Measurements from ENCODE around the gene ELF1.
"Not testable (repeated sequence)": the region's sequence is repeated elsewhere in the genome, so short reads cannot be mapped to it uniquely, and the experiment has no call there.

ELF1 gene

GRCh38 chr13:40941581-40941980, 77.5 kb downstream of the ELF1 start:
- no peak for DNase-seq (ENCODE audit: low read depth in 1 of 2, low spot score in 1 of 2)

DNA sequence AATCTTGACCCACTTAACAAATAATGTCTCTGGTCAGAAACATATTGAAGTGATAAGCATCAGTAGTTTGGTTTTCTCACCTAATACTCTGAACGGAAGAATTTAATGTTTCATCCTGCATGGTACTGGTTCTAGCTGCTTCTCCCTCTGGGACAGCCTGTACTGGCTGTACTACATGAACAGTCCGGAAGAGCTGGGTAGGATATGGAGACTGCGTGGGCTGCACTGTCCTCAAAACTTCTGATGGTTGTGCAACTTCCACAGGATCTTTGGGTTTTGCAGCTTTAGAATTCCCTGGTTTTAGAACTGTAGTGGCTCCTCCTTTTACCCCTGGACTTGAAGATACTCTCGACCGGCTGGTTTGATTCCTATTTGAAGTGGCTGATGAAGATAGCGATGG, 78.3 kb downstream of the ELF1 start:
- DNase-seq (ENCODE audit: low read depth in 1 of 2, low spot score in 1 of 2): no peak

- no peak for DNase-seq (ENCODE audit: low read depth in 1 of 2, low spot score in 1 of 2)
These were observed 85.5 kb downstream of the ELF1 start for GRCh38 chr13:40933508-40934204.

- DNase-seq (ENCODE audit: low read depth in 1 of 2, low spot score in 1 of 2): no peak
These were observed 86.9 kb downstream of the ELF1 start for GRCh38 chr13:40932252-40932651.

DNA sequence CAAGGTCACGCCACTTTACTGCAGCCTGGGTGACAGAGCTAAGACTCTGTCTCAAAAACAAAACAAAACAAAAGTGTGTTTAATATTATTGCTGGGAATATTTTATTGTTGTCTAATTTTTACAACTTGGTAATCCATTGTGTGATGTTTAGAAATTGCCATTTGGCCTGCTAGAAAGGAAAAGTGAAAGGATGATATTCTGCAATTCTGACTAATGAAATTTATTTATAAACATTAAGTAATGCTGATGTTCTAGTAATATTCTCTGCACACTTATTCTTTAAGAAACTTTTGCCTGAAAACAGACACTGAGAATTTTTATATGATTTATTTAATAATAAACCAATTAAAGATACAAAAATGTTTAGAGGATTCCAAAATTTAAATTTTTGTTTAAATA, 87.4 kb downstream of the ELF1 start:
- DNase-seq (ENCODE audit: low read depth in 1 of 2, low spot score in 1 of 2): no peak

DNA sequence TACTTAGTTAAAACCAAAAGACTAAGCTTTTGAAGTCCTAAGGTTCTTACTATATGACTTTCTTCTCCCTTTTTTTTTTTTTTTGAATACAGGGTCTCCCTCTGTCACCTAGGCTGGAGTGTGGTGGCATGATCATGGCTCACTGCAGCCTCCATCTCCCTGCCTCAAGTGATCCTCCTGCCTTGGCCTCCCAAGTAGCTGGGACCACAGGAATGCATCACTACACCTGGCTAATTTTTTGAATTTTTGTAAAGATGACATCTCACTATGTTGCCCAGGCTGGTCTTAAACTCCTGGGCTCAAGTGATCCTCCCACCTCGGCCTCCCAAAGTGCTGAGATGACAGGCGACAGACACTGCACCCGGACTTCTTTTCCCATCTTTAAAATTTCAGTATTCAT, 89.2 kb downstream of the ELF1 start:
- DNase-seq (ENCODE audit: low read depth in 1 of 2, low spot score in 1 of 2): not testable (repeated sequence)

- no peak for DNase-seq (ENCODE audit: low read depth in 1 of 2, low spot score in 1 of 2)
These were observed 90.1 kb downstream of the ELF1 start for GRCh38 chr13:40928980-40929379.

DNA sequence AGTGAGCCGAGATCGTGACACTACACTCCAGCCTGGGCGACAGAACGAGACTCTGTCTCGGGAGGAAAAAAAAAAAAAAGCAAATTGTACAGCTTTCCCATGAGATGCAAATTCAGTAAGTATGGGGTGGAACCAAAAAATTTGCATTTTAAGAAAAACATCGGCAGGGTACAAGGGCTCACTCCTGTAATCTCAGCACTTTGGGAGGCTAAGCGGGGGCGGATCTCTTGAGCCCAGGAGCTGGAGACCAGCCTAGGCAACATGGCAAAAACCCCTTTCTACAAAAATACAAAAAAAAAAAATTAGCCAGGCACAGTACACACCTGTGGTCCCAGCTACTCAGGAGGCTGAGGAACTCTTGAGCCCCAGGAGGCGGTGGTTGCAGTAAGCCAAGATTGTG, 91.2 kb downstream of the ELF1 start:
- no peak for DNase-seq (ENCODE audit: low read depth in 1 of 2, low spot score in 1 of 2)

DNA sequence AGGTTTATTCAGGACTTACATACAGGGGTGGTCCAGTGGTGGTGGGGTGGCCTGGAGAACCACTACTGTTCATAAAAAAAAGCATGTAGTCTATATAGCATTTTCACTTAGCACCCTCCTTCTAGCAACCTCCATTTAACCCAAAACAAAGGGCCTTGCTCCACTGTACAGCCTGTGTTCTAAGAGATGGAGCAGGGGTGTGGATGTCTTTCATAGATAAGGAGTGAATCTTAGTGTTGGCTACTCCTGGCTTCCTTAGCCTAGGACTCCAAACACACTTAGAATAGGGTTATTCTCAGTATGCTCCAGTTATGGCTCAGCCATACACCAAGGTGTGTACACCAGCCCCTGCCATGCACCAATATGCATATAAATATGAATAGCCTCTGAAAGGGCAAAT, 95.2 kb downstream of the ELF1 start:
- DNase-seq (ENCODE audit: low read depth in 1 of 2, low spot score in 1 of 2): no peak

DNA sequence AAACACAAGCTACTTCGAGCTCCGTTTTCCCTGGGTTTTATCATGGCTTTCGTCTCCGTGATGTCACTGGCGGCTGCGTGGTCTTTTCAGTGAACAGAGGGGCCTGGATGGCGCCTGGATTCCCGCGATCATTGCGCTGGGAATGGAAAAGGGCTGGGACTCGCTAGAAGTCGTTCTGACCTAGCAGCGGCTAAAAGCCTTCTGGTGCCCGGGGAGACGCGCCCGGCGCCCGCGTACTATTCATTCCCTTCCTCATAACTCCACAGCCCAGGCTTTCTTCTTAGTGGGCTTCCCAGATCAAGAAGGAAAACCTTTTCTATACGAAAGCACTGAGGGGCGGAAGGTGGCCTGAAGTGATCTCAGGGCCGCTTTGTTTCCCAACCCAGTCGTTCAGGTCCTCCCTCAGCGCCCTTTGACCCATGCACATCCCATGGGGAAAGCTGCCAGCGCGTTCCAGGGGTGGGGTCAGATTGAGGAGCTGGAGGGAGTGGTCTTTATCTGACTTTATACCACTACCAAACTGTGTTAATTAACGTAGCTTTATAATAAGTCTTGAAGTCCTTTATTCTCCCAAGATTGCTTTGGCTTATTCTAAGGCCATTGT, 96.6 kb downstream of the ELF1 start:
- DNase-seq (ENCODE audit: low read depth in 1 of 2, low spot score in 1 of 2): no peak

DNA sequence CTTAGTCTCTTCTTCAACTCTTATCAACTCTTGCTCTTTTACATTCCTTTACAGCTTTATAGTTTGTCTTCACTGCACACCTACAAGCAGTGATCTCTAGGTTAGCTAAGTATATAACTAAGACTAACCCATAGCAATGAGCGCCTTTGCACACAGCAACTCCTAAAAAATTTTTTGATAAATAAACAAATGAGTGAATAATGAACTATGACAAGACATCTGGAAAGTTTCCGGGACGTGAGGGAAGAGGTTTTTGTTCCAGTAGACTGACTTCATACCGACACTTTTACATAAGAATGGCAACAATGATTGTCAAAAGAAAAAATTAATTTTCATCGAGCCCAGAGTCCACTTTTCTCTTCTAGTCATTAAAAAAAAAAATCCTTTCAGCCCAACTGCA, 98.3 kb downstream of the ELF1 start:
- no peak for DNase-seq (ENCODE audit: low read depth in 1 of 2, low spot score in 1 of 2)

GRCh38 chr13:40919901-40920300, 99.2 kb downstream of the ELF1 start:
- DNase-seq (ENCODE audit: low read depth in 1 of 2, low spot score in 1 of 2): not testable (repeated sequence)

- DNase-seq (ENCODE audit: low read depth in 1 of 2, low spot score in 1 of 2): no peak
These were observed 102.7 kb downstream of the ELF1 start for GRCh38 chr13:40916207-40916998.

DNA sequence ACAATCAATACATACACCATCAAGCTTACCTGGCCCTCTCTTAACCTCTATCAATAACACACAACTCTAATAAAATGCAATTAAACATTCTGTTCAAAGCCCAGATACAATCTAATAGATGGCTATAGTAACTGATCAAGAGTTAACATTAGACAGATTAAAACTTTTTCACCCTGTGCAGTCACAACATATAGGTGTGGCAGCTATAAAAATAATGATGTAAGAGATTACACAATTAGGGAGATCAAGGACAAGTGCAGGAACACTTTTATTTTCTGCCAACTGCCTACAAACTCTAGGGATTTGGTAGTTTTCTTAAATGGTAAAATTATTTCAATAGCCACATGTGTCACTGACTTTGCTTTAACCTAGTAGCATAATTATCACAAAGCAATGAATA, 104.3 kb downstream of the ELF1 start:
- not testable (repeated sequence) for DNase-seq (ENCODE audit: low read depth in 1 of 2, low spot score in 1 of 2)

GRCh38 chr13:40911341-40911740, 107.8 kb downstream of the ELF1 start:
- DNase-seq (ENCODE audit: low read depth in 1 of 2, low spot score in 1 of 2): no peak

DNA sequence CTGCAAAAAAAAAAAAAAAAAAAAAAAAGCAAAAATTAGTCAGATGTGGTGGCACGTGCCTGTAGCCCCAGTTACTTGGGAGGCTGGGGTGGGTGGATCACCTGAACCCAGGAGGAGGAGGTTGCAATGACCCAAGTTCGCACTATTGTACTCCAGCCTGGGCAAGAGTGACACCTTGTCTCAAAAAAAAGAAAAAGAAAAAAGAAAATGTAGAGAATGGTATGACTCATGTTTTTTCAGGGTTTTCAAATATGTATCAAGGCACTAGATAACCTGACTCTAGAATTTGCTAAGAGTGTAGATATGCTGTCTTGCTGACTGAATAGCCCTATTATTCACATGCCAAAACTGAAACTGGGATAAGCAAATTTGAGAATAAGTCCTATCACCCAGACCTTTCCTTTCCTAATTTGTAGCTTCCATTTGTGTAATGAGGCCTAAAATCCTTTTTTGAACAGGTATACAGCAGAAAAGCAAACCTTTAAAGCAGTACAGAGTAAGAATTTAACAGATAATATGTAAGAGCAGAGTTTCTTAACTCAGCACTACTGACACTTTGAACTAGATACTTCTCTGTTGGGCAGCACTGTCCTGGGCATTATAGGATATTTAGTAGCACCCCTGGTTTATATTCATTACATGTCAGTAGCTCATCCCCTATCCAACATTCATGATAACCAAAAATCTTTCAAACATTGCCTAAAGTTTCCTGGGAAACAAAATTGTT, 108.6 kb downstream of the ELF1 start:
- DNase-seq (ENCODE audit: low read depth in 1 of 2, low spot score in 1 of 2): no peak

- DNase-seq (ENCODE audit: low read depth in 1 of 2, low spot score in 1 of 2): not testable (repeated sequence)
These were observed 109.4 kb downstream of the ELF1 start for GRCh38 chr13:40909541-40910200.

DNA sequence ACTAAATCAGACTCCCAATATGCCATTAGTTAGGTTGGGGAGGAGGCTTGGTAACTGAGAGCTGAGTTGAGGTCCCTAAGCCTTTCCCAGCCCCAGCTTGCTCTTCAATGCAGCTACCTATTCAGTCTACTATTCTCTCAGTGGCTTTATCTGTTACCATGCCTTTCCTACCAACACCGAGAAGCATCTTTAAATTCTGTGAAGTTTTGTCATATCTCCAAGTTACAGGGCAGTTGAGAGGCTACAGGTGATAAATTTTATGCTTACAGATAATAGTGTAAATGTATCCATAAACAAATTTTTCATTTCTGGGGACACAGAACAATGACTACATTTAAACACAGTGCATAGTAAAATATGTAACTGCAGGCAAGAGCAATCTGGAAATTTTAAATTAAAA, 110.6 kb downstream of the ELF1 start:
- no peak for DNase-seq (ENCODE audit: low read depth in 1 of 2, low spot score in 1 of 2)

GRCh38 chr13:40901032-40901431, 118.1 kb downstream of the ELF1 start:
- not testable (repeated sequence) for DNase-seq (ENCODE audit: low read depth in 1 of 2, low spot score in 1 of 2)

DNA sequence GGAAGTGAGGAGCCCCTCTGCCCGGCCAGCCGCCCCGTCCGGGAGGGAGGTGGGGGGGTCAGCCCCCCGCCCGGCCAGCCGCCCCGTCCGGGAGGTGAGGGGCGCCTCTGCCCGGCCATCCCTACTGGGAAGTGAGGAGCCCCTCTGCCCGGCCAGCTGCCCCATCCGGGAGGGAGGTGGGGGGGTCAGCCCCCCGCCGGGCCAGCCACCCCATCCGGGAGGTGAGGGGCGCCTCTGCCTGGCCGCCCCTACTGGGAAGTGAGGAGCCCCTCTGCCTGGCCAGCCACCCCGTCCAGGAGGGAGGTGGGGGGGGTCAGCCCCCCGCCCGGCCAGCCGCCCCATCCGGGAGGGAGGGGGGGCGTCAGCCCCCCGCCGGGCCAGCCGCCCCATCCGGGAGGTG, 118.5 kb downstream of the ELF1 start:
- not testable (repeated sequence) for DNase-seq (ENCODE audit: low read depth in 1 of 2, low spot score in 1 of 2)

DNA sequence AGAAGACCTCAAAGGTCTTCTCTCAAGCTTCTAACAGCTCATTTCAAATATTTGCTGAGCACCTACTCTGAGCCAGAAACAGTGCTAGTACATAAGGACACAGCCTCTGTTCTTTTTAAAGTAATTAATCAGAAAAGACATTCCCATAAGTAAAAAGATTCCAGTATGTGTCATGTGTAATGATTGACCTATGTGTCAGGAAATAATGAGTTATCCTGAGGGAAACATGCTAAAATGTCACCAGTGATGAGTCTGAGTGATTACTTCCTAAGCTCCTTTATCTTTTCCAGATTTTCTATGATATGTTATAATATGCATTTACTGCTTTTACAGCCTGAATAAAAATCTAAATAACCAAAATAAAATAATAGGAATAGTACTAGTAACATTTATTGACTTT, 122.1 kb downstream of the ELF1 start:
- DNase-seq (ENCODE audit: low read depth in 1 of 2, low spot score in 1 of 2): no peak
